PFSK-1 (cell line): ENCODE results near the gene CGREF1.

Experiments
- FOXP2 ChIP-seq: optimal IDR thresholded peaks from 2 replicates; pipeline ENCODE3; 2011; ENCODE audit warnings: borderline replicate concordance, control low read depth, inconsistent platforms; ENCODE audit not compliant: insufficient read depth; ENCODE audit errors: extremely low read length, extremely low read depth
- POLR2AphosphoS5 ChIP-seq: IDR thresholded peaks from 2 replicates; pipeline ENCODE4 v1.6.1; 2012; ENCODE audit warnings: low read depth, mild to moderate bottlenecking, control low read depth, low read length, moderate library complexity
- SIN3A ChIP-seq: IDR thresholded peaks from 2 replicates; pipeline ENCODE4 v1.6.1; 2012; ENCODE audit warnings: mild to moderate bottlenecking, low read length, moderate library complexity, borderline replicate concordance; ENCODE audit not compliant: insufficient read depth
- TAF1 ChIP-seq: IDR thresholded peaks from 2 replicates; pipeline ENCODE4 v1.6.1; 2012; ENCODE audit warnings: low read length, control low read depth, borderline replicate concordance; ENCODE audit not compliant: insufficient read depth
- TF ChIP-seq, protein P1 (sequence below), 2 experiments: IDR thresholded peaks; 2 replicates each; pipeline versions ENCODE4 v1.6.1 to v1.8.0; 2011 to 2012; ENCODE audit warnings: low read depth in 2 of 2, low read length in 2 of 2, control low read depth in 1 of 2, inconsistent platforms in 1 of 2, mild to moderate bottlenecking in 1 of 2, moderate library complexity in 1 of 2; ENCODE audit not compliant: insufficient read depth in 1 of 2

Gene CGREF1

DNA sequence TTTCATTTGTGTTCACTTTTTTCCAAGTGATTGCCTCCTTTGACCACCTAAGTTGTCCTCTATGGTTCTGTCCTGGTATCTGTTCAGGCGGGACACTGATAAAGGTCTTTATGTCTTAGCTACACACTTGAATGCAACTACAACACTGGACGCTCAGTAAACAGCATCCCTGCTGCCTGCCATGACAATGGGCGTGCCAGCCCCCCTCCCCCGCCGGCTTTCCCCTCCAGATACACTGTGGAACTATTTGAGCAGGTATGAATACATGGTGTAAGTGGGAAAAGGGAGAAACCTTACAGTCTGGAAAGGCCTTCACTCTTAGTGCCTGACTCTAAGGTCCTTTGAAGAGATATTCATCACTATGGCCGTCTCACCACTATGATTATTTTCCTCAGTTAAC lies 61.7 kb downstream of the CGREF1 start:
- no peak for TF ChIP-seq SIN3A
- TF ChIP-seq TAF1, result no peak
- no peak for TF ChIP-seq FOXP2
- TF ChIP-seq, protein P1, sequence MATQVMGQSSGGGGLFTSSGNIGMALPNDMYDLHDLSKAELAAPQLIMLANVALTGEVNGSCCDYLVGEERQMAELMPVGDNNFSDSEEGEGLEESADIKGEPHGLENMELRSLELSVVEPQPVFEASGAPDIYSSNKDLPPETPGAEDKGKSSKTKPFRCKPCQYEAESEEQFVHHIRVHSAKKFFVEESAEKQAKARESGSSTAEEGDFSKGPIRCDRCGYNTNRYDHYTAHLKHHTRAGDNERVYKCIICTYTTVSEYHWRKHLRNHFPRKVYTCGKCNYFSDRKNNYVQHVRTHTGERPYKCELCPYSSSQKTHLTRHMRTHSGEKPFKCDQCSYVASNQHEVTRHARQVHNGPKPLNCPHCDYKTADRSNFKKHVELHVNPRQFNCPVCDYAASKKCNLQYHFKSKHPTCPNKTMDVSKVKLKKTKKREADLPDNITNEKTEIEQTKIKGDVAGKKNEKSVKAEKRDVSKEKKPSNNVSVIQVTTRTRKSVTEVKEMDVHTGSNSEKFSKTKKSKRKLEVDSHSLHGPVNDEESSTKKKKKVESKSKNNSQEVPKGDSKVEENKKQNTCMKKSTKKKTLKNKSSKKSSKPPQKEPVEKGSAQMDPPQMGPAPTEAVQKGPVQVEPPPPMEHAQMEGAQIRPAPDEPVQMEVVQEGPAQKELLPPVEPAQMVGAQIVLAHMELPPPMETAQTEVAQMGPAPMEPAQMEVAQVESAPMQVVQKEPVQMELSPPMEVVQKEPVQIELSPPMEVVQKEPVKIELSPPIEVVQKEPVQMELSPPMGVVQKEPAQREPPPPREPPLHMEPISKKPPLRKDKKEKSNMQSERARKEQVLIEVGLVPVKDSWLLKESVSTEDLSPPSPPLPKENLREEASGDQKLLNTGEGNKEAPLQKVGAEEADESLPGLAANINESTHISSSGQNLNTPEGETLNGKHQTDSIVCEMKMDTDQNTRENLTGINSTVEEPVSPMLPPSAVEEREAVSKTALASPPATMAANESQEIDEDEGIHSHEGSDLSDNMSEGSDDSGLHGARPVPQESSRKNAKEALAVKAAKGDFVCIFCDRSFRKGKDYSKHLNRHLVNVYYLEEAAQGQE (IDR thresholded peaks at IDR 0.05; ENCODE audit: insufficient read depth in 1 of 2, low read depth in 2 of 2, low read length in 2 of 2), result no peak
- TF ChIP-seq POLR2AphosphoS5, result no peak

DNA sequence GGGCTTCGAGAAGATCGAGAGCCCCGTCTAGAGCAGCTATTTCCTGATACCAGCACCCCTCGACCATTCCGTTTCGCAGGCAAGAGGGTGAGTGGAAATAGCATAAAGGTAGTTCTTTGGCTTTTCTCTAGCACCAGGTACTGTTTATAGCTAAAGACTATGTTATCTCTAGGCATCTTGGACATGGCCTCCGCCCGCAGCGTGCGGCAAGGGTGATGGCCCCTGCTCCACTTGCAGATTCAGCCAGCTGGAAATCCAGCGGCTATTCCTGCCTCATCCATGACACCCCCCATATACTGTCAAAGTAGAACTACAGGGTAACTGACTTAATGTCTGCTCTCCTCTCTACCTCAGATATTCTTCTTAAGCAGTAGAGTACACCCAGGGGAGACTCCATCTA lies 64.2 kb downstream of the CGREF1 start:
- no peak for TF ChIP-seq TAF1
- TF ChIP-seq, protein P1 (IDR thresholded peaks at IDR 0.05; ENCODE audit: insufficient read depth in 1 of 2, low read depth in 2 of 2, low read length in 2 of 2), result no peak
- TF ChIP-seq POLR2AphosphoS5, result no peak
- no peak for TF ChIP-seq FOXP2
- no peak for TF ChIP-seq SIN3A

DNA sequence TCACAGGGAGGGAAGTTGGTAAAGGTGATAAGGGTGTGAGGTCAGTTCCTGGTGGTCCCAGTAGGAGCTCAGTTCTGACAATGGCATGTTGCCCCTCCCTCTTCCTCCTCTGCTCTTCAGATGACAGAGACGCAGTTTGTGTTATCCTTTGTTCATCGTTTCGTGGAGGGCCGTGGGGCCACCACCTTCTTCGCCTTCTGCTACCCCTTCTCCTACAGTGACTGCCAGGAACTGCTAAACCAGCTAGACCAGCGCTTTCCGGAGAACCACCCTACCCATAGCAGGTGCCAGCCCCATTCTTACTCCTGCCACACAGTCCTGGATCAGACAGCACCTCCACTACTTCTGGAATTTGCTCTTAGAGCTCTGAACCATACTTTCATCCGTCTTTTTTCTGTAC lies 65.2 kb downstream of the CGREF1 start:
- TF ChIP-seq POLR2AphosphoS5 (no peak), FOXP2 (no peak), SIN3A (no peak), TAF1 (no peak)
- TF ChIP-seq, protein P1 (IDR thresholded peaks at IDR 0.05; ENCODE audit: insufficient read depth in 1 of 2, low read depth in 2 of 2, low read length in 2 of 2), result no peak

DNA sequence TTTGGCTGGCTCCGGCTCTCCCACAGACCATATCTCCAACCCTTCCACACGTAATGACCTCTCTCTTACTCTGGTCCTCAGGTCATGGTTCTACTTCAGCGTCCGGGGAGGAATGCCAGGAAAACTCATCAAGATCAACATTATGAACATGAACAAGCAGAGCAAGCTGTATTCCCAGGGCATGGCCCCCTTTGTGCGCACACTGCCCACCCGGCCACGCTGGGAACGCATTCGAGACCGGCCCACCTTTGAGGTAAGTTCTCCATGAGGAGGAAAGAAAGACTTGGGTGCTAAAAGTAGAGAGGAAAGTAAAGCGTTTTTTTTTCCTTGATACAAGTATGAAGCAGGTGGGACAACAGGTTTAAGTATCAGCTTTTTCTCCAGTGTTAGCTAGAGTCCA lies 65.6 kb downstream of the CGREF1 start:
- TF ChIP-seq POLR2AphosphoS5 (no peak), SIN3A (no peak), FOXP2 (no peak), TAF1 (no peak)
- TF ChIP-seq, protein P1 (IDR thresholded peaks at IDR 0.05; ENCODE audit: insufficient read depth in 1 of 2, low read depth in 2 of 2, low read length in 2 of 2), result no peak

DNA sequence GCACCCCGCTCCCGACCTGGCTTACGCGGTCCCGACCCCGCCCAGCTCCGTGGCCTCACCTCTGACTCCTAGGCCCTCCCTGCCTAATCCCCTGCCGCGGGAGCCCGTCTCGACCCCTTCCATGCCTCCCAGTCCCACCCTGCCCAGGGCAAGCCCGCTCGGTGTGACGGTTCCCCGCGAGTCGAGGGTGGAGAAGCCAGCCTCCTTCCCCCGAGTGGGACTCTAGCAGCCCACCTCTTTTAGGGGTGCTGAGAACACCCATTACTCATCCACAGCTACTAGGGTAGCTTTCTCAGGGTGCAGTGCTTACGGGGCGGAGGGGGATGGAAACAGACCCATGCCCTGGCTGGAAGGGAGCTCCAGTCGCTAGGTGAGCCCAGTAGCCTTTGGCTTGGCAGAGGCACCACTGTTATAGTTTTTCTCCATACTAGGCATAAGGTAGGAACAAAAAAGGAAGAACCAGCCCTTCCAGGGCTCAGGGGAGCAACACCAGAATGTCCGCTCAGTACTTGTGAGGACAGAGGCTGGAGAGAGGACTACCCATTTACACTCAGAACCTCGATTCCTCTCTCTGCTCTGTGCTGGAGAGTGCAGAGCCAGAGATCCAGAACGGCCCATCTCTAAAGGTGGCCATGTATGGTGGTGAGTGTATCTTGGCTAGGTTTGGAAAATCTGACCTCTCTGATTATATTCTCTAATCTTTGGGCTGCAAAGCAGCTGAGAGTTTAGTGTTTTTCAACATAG lies 66.9 kb downstream of the CGREF1 start:
- no peak for TF ChIP-seq FOXP2
- TF ChIP-seq SIN3A, result no peak
- TF ChIP-seq POLR2AphosphoS5, result no peak
- no peak for TF ChIP-seq TAF1
- TF ChIP-seq, protein P1 (IDR thresholded peaks at IDR 0.05; ENCODE audit: insufficient read depth in 1 of 2, low read depth in 2 of 2, low read length in 2 of 2), result no peak
